Measurements from ENCODE around the gene ZBTB7C.

ZBTB7C gene

GRCh38 chr18:48043166-48043565 lies 366.0 kb downstream of the ZBTB7C start:
- no peak for DNase-seq (ENCODE audit: low read depth)
- no peak for TF ChIP-seq CTCF (conservative IDR thresholded peaks at IDR 0.05; ENCODE audit: low read length)
- no peak overlapping the region for H3K4me3 ChIP-seq (ENCODE audit: low read length)

- H3K4me3 ChIP-seq (ENCODE audit: low read length) = no peak overlapping the region
- DNase-seq (ENCODE audit: low read depth) = no peak
- no peak for TF ChIP-seq CTCF (conservative IDR thresholded peaks at IDR 0.05; ENCODE audit: low read length)
Observed at GRCh38 chr18:48042431-48042830, 366.8 kb downstream of the ZBTB7C start.

- TF ChIP-seq CTCF (conservative IDR thresholded peaks at IDR 0.05; ENCODE audit: low read length) = no peak
- H3K4me3 ChIP-seq (ENCODE audit: low read length) = no peak overlapping the region
- DNase-seq (ENCODE audit: low read depth) = no peak
Observed at GRCh38 chr18:48040457-48041110, 368.6 kb downstream of the ZBTB7C start.

- H3K4me3 ChIP-seq (ENCODE audit: low read length) = no peak overlapping the region
- no peak for TF ChIP-seq CTCF (conservative IDR thresholded peaks at IDR 0.05; ENCODE audit: low read length)
- DNase-seq (ENCODE audit: low read depth) = no peak
Observed at GRCh38 chr18:48039769-48040215, 369.4 kb downstream of the ZBTB7C start.

- no peak for DNase-seq (ENCODE audit: low read depth)
- TF ChIP-seq CTCF (conservative IDR thresholded peaks at IDR 0.05; ENCODE audit: low read length) = no peak
- no peak overlapping the region for H3K4me3 ChIP-seq (ENCODE audit: low read length)
Observed at GRCh38 chr18:48038636-48039035, 370.5 kb downstream of the ZBTB7C start.

GRCh38 chr18:48037481-48038271 lies 371.5 kb downstream of the ZBTB7C start:
- no peak for DNase-seq (ENCODE audit: low read depth)
- H3K4me3 ChIP-seq (ENCODE audit: low read length) = no peak overlapping the region
- 0 out of 2 replicates have a peak, but pooled peaks have one; percentile 7 for TF ChIP-seq CTCF (conservative IDR thresholded peaks at IDR 0.05; ENCODE audit: low read length)

All from AG10803 (cell line).